CD4-positive, alpha-beta T cell treated with Interleukin-10 for 1 hour (primary cell): Measurements from ENCODE around the gene STOML1.
A peak's percentile ranks its signal among the peaks of the same experiment; 100 is the strongest.
"Not testable (repeated sequence)": the region's sequence is repeated elsewhere in the genome, so short reads cannot be mapped to it uniquely, and the experiment has no call there.

ENCODE experiments used
- DNase-seq: peaks from one replicate; pipeline ENCODE4 v3.0.0-alpha.2; 2020

Gene STOML1

GRCh38 chr15:73986055-73986775, 5.9 kb downstream of the STOML1 start:
- no peak for DNase-seq

GRCh38 chr15:73985101-73985873, 6.8 kb downstream of the STOML1 start:
- no peak for DNase-seq

GRCh38 chr15:73984208-73984979, 7.7 kb downstream of the STOML1 start:
- no peak for DNase-seq

GRCh38 chr15:73983773-73984172, 8.3 kb downstream of the STOML1 start:
- DNase-seq, result no peak

GRCh38 chr15:73983211-73983727, 8.8 kb downstream of the STOML1 start:
- DNase-seq, result no peak

- DNase-seq, result peak; percentile 30
Measured at GRCh38 chr15:73982222-73982962, 9.7 kb downstream of the STOML1 start.

GRCh38 chr15:73981761-73982221, 10.3 kb downstream of the STOML1 start:
- DNase-seq, result no peak

- no peak for DNase-seq
Measured at GRCh38 chr15:73979636-73980035, 12.5 kb downstream of the STOML1 start.

GRCh38 chr15:73978896-73979295, 13.2 kb downstream of the STOML1 start:
- no peak for DNase-seq

- peak; percentile 52 for DNase-seq
Measured at GRCh38 chr15:73975440-73976125, 16.5 kb downstream of the STOML1 start.

- not testable (repeated sequence) for DNase-seq
Measured at GRCh38 chr15:73973683-73974200, 18.4 kb downstream of the STOML1 start.

GRCh38 chr15:73972984-73973682, 19.0 kb downstream of the STOML1 start:
- DNase-seq, result peak; percentile 84

- no peak for DNase-seq
Measured at GRCh38 chr15:73969151-73969759, 22.8 kb downstream of the STOML1 start.

- DNase-seq, result no peak
Measured at GRCh38 chr15:73968461-73968860, 23.6 kb downstream of the STOML1 start.

GRCh38 chr15:73965758-73966113, 26.4 kb downstream of the STOML1 start:
- peak; percentile 45 for DNase-seq

GRCh38 chr15:73965094-73965757, 26.9 kb downstream of the STOML1 start:
- no peak for DNase-seq

- peak; percentile 88 for DNase-seq
Measured at GRCh38 chr15:73964736-73965093, 27.4 kb downstream of the STOML1 start.

GRCh38 chr15:73962433-73962832, 29.7 kb downstream of the STOML1 start:
- no peak for DNase-seq

- not testable (repeated sequence) for DNase-seq
Measured at GRCh38 chr15:73960472-73961070, 31.5 kb downstream of the STOML1 start.

- no peak for DNase-seq
Measured at GRCh38 chr15:73959801-73960200, 32.3 kb downstream of the STOML1 start.
